Nephron progenitor cell (in vitro differentiated cells): ENCODE results near the gene RNF144A.

Experiments used
- DNase-seq: peaks from one replicate; pipeline ENCODE4 v3.0.0; 2021
- H3K27ac Mint-ChIP-seq: 2 replicates; pipeline ENCODE4 v1.8.0; 2021; ENCODE audit warnings: mild to moderate bottlenecking, moderate library complexity, mixed read lengths
- H3K27me3 Mint-ChIP-seq: 2 replicates; pipeline ENCODE4 v1.8.0; 2021; ENCODE audit warnings: mild to moderate bottlenecking, low read depth, mixed read lengths; ENCODE audit not compliant: poor library complexity
- H3K36me3 Mint-ChIP-seq: 2 replicates; pipeline ENCODE4 v1.8.0; 2021; ENCODE audit warnings: low read depth, mixed read lengths
- H3K4me1 Mint-ChIP-seq: 2 replicates; pipeline ENCODE4 v1.8.0; 2021; ENCODE audit warnings: mixed read lengths
- H3K4me3 Mint-ChIP-seq: 2 replicates; pipeline ENCODE4 v1.8.0; 2021; ENCODE audit warnings: mild to moderate bottlenecking, moderate library complexity, mixed read lengths
- H3K9me3 Mint-ChIP-seq: 2 replicates; pipeline ENCODE4 v1.8.0; 2021; ENCODE audit warnings: mild to moderate bottlenecking, moderate library complexity, mixed read lengths
- TF ChIP-seq, protein P1 (sequence below): fragments of 200-600 bp; sonication (generic); IDR thresholded peaks from 2 replicates; pipeline ENCODE4 v1.5.0; 2021; ENCODE audit warnings: antibody characterized with exemption

The RNF144A gene

DNA sequence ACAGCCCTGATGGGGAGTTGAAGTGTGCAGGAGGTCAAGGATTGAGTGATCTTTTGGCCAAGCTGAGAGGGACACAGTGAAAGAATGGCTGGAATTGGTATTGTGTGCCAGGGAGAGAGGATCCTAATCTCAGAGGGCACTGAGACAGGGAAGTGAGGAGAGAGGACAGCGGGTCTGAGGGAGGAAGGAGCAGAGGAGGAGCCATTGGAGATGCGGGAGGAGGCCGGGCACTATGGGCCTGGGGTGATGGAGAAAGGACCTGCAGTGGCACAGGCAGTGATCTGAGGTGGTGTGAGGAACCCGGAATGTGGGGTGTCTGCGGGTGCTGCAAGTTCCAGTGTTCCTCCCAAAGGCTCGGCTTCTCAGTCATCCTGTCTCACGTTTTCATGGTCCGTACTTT lies 26.8 kb downstream of the RNF144A start:
- no peak for DNase-seq
- Mint-ChIP-seq H3K9me3 (no peaks in the 10 kb centered on the region), H3K4me3 (no peak overlapping the region), H3K36me3 (peaks cover 64% of the 10 kb centered on the region), H3K4me1 (peaks cover 30% of the 10 kb centered on the region), H3K27ac (no peak overlapping the region), H3K27me3 (no peaks in the 10 kb centered on the region)
- TF ChIP-seq, protein P1, sequence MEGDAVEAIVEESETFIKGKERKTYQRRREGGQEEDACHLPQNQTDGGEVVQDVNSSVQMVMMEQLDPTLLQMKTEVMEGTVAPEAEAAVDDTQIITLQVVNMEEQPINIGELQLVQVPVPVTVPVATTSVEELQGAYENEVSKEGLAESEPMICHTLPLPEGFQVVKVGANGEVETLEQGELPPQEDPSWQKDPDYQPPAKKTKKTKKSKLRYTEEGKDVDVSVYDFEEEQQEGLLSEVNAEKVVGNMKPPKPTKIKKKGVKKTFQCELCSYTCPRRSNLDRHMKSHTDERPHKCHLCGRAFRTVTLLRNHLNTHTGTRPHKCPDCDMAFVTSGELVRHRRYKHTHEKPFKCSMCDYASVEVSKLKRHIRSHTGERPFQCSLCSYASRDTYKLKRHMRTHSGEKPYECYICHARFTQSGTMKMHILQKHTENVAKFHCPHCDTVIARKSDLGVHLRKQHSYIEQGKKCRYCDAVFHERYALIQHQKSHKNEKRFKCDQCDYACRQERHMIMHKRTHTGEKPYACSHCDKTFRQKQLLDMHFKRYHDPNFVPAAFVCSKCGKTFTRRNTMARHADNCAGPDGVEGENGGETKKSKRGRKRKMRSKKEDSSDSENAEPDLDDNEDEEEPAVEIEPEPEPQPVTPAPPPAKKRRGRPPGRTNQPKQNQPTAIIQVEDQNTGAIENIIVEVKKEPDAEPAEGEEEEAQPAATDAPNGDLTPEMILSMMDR, result no peak

DNA sequence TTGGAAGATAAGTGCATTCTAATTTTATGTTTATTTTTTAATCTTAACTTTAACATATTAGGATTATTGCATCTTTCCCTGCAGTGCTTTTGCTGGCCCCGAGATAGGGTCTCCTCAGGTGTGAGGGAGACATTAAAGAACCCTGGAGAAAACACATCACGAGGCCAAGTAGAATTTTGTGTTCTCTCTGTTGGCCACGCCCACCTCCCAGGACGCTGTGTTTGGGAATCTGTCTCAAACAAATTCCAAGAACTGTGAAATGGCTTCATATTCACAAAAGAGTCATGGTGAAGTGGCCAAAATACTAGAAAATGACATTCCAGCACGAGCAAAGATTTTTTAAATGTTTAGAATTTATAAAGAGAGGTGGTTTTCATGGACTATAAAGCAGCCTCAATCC lies 27.3 kb downstream of the RNF144A start:
- H3K4me3 Mint-ChIP-seq, result no peak overlapping the region
- H3K27ac Mint-ChIP-seq, result no peak overlapping the region
- H3K27me3 Mint-ChIP-seq, result no peaks in the 10 kb centered on the region
- DNase-seq, result no peak
- TF ChIP-seq, protein P1, result no peak
- H3K36me3 Mint-ChIP-seq, result peaks cover 64% of the 10 kb centered on the region
- H3K9me3 Mint-ChIP-seq, result no peaks in the 10 kb centered on the region
- peaks cover 28% of the 10 kb centered on the region for H3K4me1 Mint-ChIP-seq

DNA sequence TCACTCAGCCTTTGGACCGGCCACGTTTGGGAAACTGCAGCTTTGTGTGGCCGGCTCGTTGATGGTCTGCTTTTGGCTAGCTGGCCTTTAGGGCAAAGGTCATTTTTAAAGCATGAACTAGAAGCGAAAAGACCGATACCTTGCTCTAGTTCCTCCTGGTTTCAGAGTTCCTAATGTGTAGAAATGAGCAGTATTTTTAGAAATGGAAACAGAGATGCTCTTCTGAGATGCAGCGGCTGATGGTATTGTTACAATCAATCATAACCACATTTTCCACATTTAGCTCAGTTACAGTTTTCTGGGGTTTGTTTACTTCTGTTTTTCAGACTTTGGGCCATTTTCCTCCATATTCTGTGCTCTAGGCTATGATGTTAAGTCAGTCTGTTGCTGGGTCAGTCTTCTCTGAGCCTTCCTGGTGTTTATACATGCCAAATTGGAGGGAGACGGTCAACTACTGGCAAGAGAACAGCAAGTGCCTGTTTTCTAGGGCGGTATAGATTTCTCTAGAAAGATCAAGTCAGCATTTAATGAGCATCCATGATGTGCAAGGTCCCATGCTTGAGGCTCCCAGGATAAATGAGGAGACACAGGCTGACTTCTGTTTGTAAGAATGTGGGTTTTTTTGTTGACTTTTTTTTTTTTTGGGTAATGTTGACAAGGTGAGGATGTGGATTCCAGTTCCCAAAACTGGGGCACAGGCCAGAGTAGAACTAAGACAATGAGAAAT lies 28.0 kb downstream of the RNF144A start:
- H3K4me1 Mint-ChIP-seq, result peaks cover 26% of the 10 kb centered on the region

DNA sequence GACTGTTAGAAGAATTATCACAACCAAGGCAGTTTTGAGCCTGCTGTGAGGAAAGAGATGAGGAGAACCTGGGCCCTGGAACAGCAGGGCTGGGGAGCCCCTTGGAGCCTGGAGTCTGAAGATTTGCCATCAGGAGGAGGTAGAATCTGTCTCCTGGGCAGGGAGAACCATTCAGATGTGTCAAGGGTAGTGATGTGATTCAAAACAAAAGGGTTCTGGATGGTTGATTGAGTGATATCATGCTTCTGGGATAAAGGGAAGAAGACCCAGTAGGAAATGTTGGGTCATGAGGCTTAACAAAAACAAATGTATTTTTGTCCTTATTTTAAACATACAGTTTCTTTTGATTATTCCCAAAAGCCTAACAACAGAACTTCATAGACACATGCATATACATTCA lies 28.6 kb downstream of the RNF144A start:
- H3K4me3 Mint-ChIP-seq, result no peak overlapping the region
- H3K36me3 Mint-ChIP-seq, result peaks cover 62% of the 10 kb centered on the region
- no peak for DNase-seq
- no peak overlapping the region for H3K27ac Mint-ChIP-seq
- H3K9me3 Mint-ChIP-seq, result no peaks in the 10 kb centered on the region
- H3K4me1 Mint-ChIP-seq, result peaks cover 20% of the 10 kb centered on the region
- no peaks in the 10 kb centered on the region for H3K27me3 Mint-ChIP-seq
- TF ChIP-seq, protein P1, result no peak

More for the DNA sequence above, 28.0 kb downstream of the RNF144A start:
- Mint-ChIP-seq H3K36me3 (peaks cover 64% of the 10 kb centered on the region), H3K27ac (no peak overlapping the region), H3K9me3 (no peaks in the 10 kb centered on the region), H3K4me3 (no peak overlapping the region), H3K27me3 (no peaks in the 10 kb centered on the region)
- TF ChIP-seq, protein P1, result no peak
- no peak for DNase-seq

DNA sequence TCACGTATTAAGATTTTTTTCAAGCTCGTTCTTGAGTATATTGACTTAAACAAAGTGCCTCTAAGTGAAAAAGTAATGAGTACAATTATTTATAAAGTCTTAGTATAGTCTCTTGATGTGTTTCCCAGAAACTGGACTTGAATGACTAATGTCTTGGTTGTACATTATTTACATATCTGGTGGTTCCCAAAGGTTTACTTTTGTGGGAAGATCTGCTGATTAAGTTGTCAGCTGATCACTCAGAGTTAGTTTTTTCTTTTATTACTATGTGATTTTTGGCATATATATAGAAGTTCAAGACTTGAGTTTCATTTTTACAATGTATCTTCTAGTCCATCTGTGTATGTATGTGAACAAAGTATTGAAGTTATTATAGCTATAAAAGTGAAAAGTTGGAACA lies 29.5 kb downstream of the RNF144A start:
- peaks cover 53% of the 10 kb centered on the region for H3K36me3 Mint-ChIP-seq
- no peak overlapping the region for H3K4me3 Mint-ChIP-seq
- H3K4me1 Mint-ChIP-seq, result peaks cover 14% of the 10 kb centered on the region
- no peaks in the 10 kb centered on the region for H3K27me3 Mint-ChIP-seq
- no peaks in the 10 kb centered on the region for H3K9me3 Mint-ChIP-seq
- TF ChIP-seq, protein P1, result no peak
- DNase-seq, result no peak
- H3K27ac Mint-ChIP-seq, result no peak overlapping the region
